OCI-LY1 (cell line): ENCODE measurements around the gene TBC1D22B.

Experiments
- H2AFZ ChIP-seq: fragments of 200-600 bp; sonication (generic), shearing (Covaris generic); 2 replicates; pipeline ENCODE4 v1.6.0; 2014; ENCODE audit warnings: antibody characterized with exemption, mild to moderate bottlenecking, low read length
- H3F3A ChIP-seq: fragments of 200-600 bp; sonication (generic), shearing (Covaris generic); 2 replicates; pipeline ENCODE4 v1.6.0; 2014; ENCODE audit warnings: mild to moderate bottlenecking, antibody characterized with exemption, low read length, moderate library complexity; ENCODE audit not compliant: insufficient read depth
- H3K27ac ChIP-seq: fragments of 200-600 bp; sonication (generic); 2 replicates; pipeline ENCODE4 v1.5.1; 2014; ENCODE audit warnings: low read length, mixed run types, mild to moderate bottlenecking, low read depth; ENCODE audit not compliant: poor library complexity, severe bottlenecking
- H3K27me3 ChIP-seq: fragments of 200-600 bp; sonication (generic); 2 replicates; pipeline ENCODE4 v1.6.0; 2014; ENCODE audit warnings: antibody characterized with exemption, mild to moderate bottlenecking, low read length, moderate library complexity; ENCODE audit not compliant: insufficient read depth
- H3K36me3 ChIP-seq: fragments of 200-600 bp; sonication (generic); 2 replicates; pipeline ENCODE4 v1.6.1; 2014; ENCODE audit warnings: mild to moderate bottlenecking, antibody characterized with exemption, low read length, moderate library complexity, mixed read lengths; ENCODE audit not compliant: insufficient read depth
- H3K4me1 ChIP-seq: fragments of 200-600 bp; sonication (generic); 2 replicates; pipeline ENCODE4 v1.5.1; 2014; ENCODE audit warnings: mild to moderate bottlenecking, low read length, moderate library complexity; ENCODE audit not compliant: insufficient read depth, severe bottlenecking
- H3K4me2 ChIP-seq: fragments of 200-600 bp; sonication (generic), shearing (Covaris generic); 2 replicates; pipeline ENCODE4 v1.6.1; 2014; ENCODE audit warnings: low read length
- H3K4me3 ChIP-seq: fragments of 200-600 bp; sonication (generic); 2 replicates; pipeline ENCODE4 v1.5.1; 2014; ENCODE audit warnings: low read length, low read depth, mild to moderate bottlenecking, mixed read lengths; ENCODE audit not compliant: poor library complexity, severe bottlenecking
- H3K79me2 ChIP-seq: fragments of 200-600 bp; shearing (Covaris generic); 2 replicates; pipeline ENCODE4 v1.6.1; 2016; ENCODE audit warnings: mixed run types, low read length, mixed read lengths; ENCODE audit not compliant: insufficient read depth
- H3K9ac ChIP-seq: fragments of 200-600 bp; sonication (generic), shearing (Covaris generic); 2 replicates; pipeline ENCODE4 v1.6.1; 2014; ENCODE audit warnings: mild to moderate bottlenecking, low read length, mixed read lengths
- H3K9me2 ChIP-seq: fragments of 200-600 bp; sonication (generic), shearing (Covaris generic); 2 replicates; pipeline ENCODE4 v1.6.1; 2014; ENCODE audit warnings: low read depth, mild to moderate bottlenecking, low read length, mixed read lengths
- H3K9me3 ChIP-seq: fragments of 200-600 bp; shearing (Covaris generic); 2 replicates; pipeline ENCODE4 v1.6.1; 2014; ENCODE audit warnings: low read length, mixed read lengths
- H4K20me1 ChIP-seq: fragments of 200-600 bp; sonication (generic), shearing (Covaris generic); 2 replicates; pipeline ENCODE4 v1.6.0; 2016; ENCODE audit warnings: mild to moderate bottlenecking, low read length; ENCODE audit not compliant: insufficient read depth
- EZH2 ChIP-seq: fragments of 200-600 bp; sonication (generic), shearing (Covaris generic); IDR thresholded peaks from 2 replicates; pipeline ENCODE4 v1.8.0; 2017; ENCODE audit warnings: borderline replicate concordance, mixed run types, mild to moderate bottlenecking, antibody characterized with exemption, low read length, moderate library complexity, mixed read lengths
- TF ChIP-seq, protein P1 (sequence below): fragments of 200-600 bp; sonication (generic), shearing (Covaris generic); IDR thresholded peaks from 2 replicates; pipeline ENCODE4 v1.5.1; 2017; ENCODE audit warnings: mild to moderate bottlenecking, antibody characterized with exemption, low read length, moderate library complexity, mixed read lengths

TBC1D22B gene

DNA sequence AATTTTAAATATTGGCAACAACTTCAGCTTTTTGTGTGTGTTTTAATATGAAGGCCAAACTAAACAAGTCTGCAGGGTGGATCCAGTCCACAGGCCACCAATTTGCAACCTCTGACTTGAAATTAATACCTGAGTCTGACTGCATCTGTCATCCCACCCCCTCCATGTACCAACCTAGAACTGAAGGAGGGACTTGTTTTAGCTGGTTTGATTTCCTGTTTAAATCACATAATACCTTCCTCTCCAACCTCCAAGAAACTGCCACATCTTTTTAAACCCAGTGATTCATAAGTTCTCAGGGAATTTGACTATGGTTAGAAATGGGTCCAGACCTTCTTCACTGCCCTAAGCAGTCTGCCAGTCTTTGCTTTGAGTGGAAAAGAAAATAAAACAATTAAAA is 117.8 kb downstream of the TBC1D22B start:
- Histone ChIP-seq H3K79me2 (no peaks in the 10 kb centered on the region), H3K27me3 (no peaks in the 10 kb centered on the region), H3K9me2 (no peaks in the 10 kb centered on the region), H3K27ac (peak overlapping the region; percentile 67), H3K4me3 (no peak overlapping the region), H3K9ac (no peak overlapping the region), H3K36me3 (peaks cover 14% of the 10 kb centered on the region; the same call in 1 of the 2 replicates), H3K9me3 (no peaks in the 10 kb centered on the region), H4K20me1 (no peaks in the 10 kb centered on the region), H3F3A (no peaks in the 10 kb centered on the region), H3K4me2 (no peak overlapping the region; the same call in 1 of the 2 replicates), H3K4me1 (peaks cover 20% of the 10 kb centered on the region), H2AFZ (no peak overlapping the region)
- TF ChIP-seq, protein P1, sequence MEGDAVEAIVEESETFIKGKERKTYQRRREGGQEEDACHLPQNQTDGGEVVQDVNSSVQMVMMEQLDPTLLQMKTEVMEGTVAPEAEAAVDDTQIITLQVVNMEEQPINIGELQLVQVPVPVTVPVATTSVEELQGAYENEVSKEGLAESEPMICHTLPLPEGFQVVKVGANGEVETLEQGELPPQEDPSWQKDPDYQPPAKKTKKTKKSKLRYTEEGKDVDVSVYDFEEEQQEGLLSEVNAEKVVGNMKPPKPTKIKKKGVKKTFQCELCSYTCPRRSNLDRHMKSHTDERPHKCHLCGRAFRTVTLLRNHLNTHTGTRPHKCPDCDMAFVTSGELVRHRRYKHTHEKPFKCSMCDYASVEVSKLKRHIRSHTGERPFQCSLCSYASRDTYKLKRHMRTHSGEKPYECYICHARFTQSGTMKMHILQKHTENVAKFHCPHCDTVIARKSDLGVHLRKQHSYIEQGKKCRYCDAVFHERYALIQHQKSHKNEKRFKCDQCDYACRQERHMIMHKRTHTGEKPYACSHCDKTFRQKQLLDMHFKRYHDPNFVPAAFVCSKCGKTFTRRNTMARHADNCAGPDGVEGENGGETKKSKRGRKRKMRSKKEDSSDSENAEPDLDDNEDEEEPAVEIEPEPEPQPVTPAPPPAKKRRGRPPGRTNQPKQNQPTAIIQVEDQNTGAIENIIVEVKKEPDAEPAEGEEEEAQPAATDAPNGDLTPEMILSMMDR: no peak
- TF ChIP-seq EZH2: no peak

- TF ChIP-seq, protein P1: no peak
- TF ChIP-seq EZH2: no peak
- H3K27me3 ChIP-seq: no peaks in the 10 kb centered on the region
- H3F3A ChIP-seq: no peaks in the 10 kb centered on the region
- no peaks in the 10 kb centered on the region for H3K9me3 ChIP-seq
- H3K9ac ChIP-seq: no peak overlapping the region
- H3K27ac ChIP-seq: peak overlapping the region; percentile 67
- H4K20me1 ChIP-seq: no peaks in the 10 kb centered on the region
- no peak overlapping the region for H2AFZ ChIP-seq
- no peak overlapping the region; the same call in 1 of the 2 replicates for H3K4me2 ChIP-seq
- H3K4me1 ChIP-seq: peaks cover 20% of the 10 kb centered on the region
- no peak overlapping the region for H3K4me3 ChIP-seq
- peaks cover 10% of the 10 kb centered on the region; the same call in 1 of the 2 replicates for H3K36me3 ChIP-seq
- no peaks in the 10 kb centered on the region for H3K9me2 ChIP-seq
- H3K79me2 ChIP-seq: no peaks in the 10 kb centered on the region
Observed at GRCh38 chr6:37376078-37376743, 118.6 kb downstream of the TBC1D22B start.

DNA sequence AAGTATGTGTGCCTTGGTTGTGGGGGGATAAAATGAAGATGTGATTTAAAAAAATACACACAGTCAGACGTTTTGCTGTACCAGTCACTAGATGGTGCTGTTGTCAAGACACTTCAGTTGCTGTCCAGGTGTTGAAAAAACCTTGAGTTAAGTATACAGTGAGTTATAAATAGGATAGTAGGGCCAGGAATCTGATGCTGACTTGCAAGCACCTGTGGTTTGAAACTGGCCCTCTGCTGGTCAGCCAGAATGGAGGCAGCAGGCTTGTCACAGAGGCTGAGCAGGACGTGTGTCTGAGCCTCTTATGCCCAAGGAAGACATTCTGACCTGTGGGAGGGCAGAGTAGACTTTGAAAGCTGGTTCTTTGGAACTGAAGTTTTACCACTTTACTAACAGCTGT is 124.0 kb downstream of the TBC1D22B start:
- no peaks in the 10 kb centered on the region for H4K20me1 ChIP-seq
- H3K9ac ChIP-seq: no peak overlapping the region
- H3K4me2 ChIP-seq: no peak overlapping the region
- no peaks in the 10 kb centered on the region for H3K9me2 ChIP-seq
- no peaks in the 10 kb centered on the region for H3K79me2 ChIP-seq
- H3K27me3 ChIP-seq: no peaks in the 10 kb centered on the region
- H3F3A ChIP-seq: no peaks in the 10 kb centered on the region
- peaks cover 2% of the 10 kb centered on the region for H3K4me1 ChIP-seq
- H3K27ac ChIP-seq: no peak overlapping the region
- no peak for TF ChIP-seq EZH2
- TF ChIP-seq, protein P1: peak; percentile 83
- no peak overlapping the region for H3K4me3 ChIP-seq
- peaks cover 15% of the 10 kb centered on the region; the same call in 1 of the 2 replicates for H3K36me3 ChIP-seq
- H3K9me3 ChIP-seq: no peaks in the 10 kb centered on the region
- H2AFZ ChIP-seq: no peak overlapping the region
